HepG2 (cell line): Measurements from ENCODE around the gene PRH2. TPM values are rescaled to one million over a fixed set of nuclear protein-coding genes. Genes with fewer than 3 reads are reported as not detected.
A peak's percentile ranks its signal among the peaks of the same experiment; 100 is the strongest.

Source experiments
- KLF13 ChIP-seq: sonication (generic); formaldehyde crosslinking; IDR thresholded peaks from 2 replicates; pipeline ENCODE4 v1.4.0; 2020; ENCODE audit warnings: mild to moderate bottlenecking, missing genetic modification reagents
- MTF1 ChIP-seq: sonication (generic); formaldehyde crosslinking; IDR thresholded peaks from 2 replicates; pipeline ENCODE4 v1.5.0; 2020; ENCODE audit warnings: missing genetic modification reagents
- MYC ChIP-seq: sonication (generic); formaldehyde crosslinking; IDR thresholded peaks from 2 replicates; pipeline ENCODE4 v1.9.0; 2021; ENCODE audit warnings: missing genetic modification reagents, borderline replicate concordance
- NONO ChIP-seq, 2 experiments: fragments of 450-650 bp in 1 of 2; sonication (generic) in 1 of 2; formaldehyde crosslinking in 1 of 2; IDR thresholded peaks in 1 of 2; conservative IDR thresholded peaks in 1 of 2; 2 replicates each; pipeline versions ENCODE4 v1.6.1 to v1.8.0; 2017 to 2022; ENCODE audit warnings: mild to moderate bottlenecking in 1 of 2, missing genetic modification reagents in 1 of 2, moderate library complexity in 1 of 2
- PCBP2 ChIP-seq: fragments of 200-400 bp; formaldehyde crosslinking; optimal IDR thresholded peaks from 2 replicates; pipeline ENCODE3; 2018; ENCODE audit warnings: low read length, low read depth; ENCODE audit not compliant: poor library complexity, severe bottlenecking
- PHF21A ChIP-seq: sonication (generic); formaldehyde crosslinking; IDR thresholded peaks from 2 replicates; pipeline ENCODE4 v1.5.0; 2020; ENCODE audit warnings: mild to moderate bottlenecking, missing genetic modification reagents
- PHF8 ChIP-seq: sonication (generic); formaldehyde crosslinking; IDR thresholded peaks from 2 replicates; pipeline ENCODE4 v1.5.0; 2020; ENCODE audit warnings: missing genetic modification reagents
- SATB2 ChIP-seq: sonication (generic); formaldehyde crosslinking; IDR thresholded peaks from 2 replicates; pipeline ENCODE4 v1.5.0; 2020; ENCODE audit warnings: missing genetic modification reagents
- SP140L ChIP-seq: sonication (generic); formaldehyde crosslinking; IDR thresholded peaks from 2 replicates; pipeline ENCODE4 v1.4.0; 2020; ENCODE audit warnings: missing genetic modification reagents, borderline replicate concordance
- WIZ ChIP-seq: sonication (generic); formaldehyde crosslinking; IDR thresholded peaks from 2 replicates; pipeline ENCODE4 v1.5.1; 2020; ENCODE audit warnings: mild to moderate bottlenecking, missing genetic modification reagents
- ZNF24 ChIP-seq: fragments of 450-650 bp; IDR thresholded peaks from 2 replicates; pipeline ENCODE4 v1.6.1; 2017; ENCODE audit warnings: antibody characterized with exemption, mild to moderate bottlenecking
- ZSCAN22 ChIP-seq: sonication (generic); formaldehyde crosslinking; IDR thresholded peaks from 2 replicates; pipeline ENCODE4 v1.4.0; 2020; ENCODE audit warnings: mild to moderate bottlenecking, missing genetic modification reagents
- polyA plus RNA-seq, 8 experiments: library from polyadenylated mRNA; depleted of rRNA in 3 of 8; stranded (reverse) in 7 of 8; unstranded in 1 of 8; fragments of >200 nt; fragmentation: Illumina TruSeq in 4 of 8; extraction: Trizol in 4 of 8; gene quantifications; 2 replicates each; pipeline versions ENCODE4 v1.2.1 to v1.2.3, GENCODE V29; 2011 to 2016; ENCODE audit warnings: low read depth in 4 of 8, missing spikeins in 1 of 8, mixed read lengths in 1 of 8; ENCODE audit not compliant: insufficient read depth in 1 of 8
- total RNA-seq, 5 experiments: library from RNA; depleted of rRNA; stranded (reverse); fragments of >200 nt; fragmentation: Illumina TruSeq; extraction: Trizol; gene quantifications; 2 replicates each; pipeline ENCODE4 v1.2.3, GENCODE V29; 2016; ENCODE audit warnings: low read depth in 1 of 5
- TF ChIP-seq, protein P1 (sequence below): sonication (generic); formaldehyde crosslinking; IDR thresholded peaks from 2 replicates; pipeline ENCODE4 v1.4.0; 2020; ENCODE audit warnings: mild to moderate bottlenecking, missing genetic modification reagents
- TF ChIP-seq, protein P2 (sequence below): sonication (generic); formaldehyde crosslinking; IDR thresholded peaks from 2 replicates; pipeline ENCODE4 v1.4.0; 2020; ENCODE audit warnings: missing genetic modification reagents, mild to moderate bottlenecking, borderline replicate concordance
- TF ChIP-seq, protein P3 (sequence below): sonication (generic); formaldehyde crosslinking; IDR thresholded peaks from 2 replicates; pipeline ENCODE4 v1.4.0; 2020; ENCODE audit warnings: missing genetic modification reagents, borderline replicate concordance
- TF ChIP-seq, protein P4 (sequence below): sonication (generic); formaldehyde crosslinking; IDR thresholded peaks from 2 replicates; pipeline ENCODE4 v1.4.0; 2020; ENCODE audit warnings: low read depth, missing genetic modification reagents

PRH2 gene
- total and polyA plus RNA-seq, 2 of the 13 experiments (the other 11 are each of a cell fraction or from before 2014, with no cell fraction given), result 0.24 to 0.48 TPM

DNA sequence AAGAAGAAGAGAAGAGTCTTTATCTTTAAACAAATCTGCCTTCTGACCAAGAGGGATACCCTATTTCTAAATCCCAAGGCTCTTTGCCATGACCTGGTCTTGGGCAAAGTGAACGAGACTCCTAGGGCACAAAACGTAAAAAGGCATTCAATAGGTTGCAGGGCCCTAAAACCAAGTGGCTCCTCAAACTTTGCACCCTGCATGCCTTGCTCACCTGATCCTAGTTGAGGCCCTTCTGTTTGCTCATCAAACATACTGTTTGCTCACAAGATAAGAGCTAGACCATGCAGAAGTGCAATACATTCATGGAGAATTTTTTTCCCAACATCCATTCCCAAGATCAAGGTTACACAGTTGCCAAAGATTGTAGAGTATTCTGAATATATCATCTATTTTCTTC lies 37.1 kb upstream of the PRH2 start (continued):
- TF ChIP-seq, protein P1, sequence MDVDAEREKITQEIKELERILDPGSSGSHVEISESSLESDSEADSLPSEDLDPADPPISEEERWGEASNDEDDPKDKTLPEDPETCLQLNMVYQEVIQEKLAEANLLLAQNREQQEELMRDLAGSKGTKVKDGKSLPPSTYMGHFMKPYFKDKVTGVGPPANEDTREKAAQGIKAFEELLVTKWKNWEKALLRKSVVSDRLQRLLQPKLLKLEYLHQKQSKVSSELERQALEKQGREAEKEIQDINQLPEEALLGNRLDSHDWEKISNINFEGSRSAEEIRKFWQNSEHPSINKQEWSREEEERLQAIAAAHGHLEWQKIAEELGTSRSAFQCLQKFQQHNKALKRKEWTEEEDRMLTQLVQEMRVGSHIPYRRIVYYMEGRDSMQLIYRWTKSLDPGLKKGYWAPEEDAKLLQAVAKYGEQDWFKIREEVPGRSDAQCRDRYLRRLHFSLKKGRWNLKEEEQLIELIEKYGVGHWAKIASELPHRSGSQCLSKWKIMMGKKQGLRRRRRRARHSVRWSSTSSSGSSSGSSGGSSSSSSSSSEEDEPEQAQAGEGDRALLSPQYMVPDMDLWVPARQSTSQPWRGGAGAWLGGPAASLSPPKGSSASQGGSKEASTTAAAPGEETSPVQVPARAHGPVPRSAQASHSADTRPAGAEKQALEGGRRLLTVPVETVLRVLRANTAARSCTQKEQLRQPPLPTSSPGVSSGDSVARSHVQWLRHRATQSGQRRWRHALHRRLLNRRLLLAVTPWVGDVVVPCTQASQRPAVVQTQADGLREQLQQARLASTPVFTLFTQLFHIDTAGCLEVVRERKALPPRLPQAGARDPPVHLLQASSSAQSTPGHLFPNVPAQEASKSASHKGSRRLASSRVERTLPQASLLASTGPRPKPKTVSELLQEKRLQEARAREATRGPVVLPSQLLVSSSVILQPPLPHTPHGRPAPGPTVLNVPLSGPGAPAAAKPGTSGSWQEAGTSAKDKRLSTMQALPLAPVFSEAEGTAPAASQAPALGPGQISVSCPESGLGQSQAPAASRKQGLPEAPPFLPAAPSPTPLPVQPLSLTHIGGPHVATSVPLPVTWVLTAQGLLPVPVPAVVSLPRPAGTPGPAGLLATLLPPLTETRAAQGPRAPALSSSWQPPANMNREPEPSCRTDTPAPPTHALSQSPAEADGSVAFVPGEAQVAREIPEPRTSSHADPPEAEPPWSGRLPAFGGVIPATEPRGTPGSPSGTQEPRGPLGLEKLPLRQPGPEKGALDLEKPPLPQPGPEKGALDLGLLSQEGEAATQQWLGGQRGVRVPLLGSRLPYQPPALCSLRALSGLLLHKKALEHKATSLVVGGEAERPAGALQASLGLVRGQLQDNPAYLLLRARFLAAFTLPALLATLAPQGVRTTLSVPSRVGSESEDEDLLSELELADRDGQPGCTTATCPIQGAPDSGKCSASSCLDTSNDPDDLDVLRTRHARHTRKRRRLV (CRISPR knock-in tag), result no peak
- TF ChIP-seq SP140L (CRISPR knock-in tag) (peak; percentile 54; the same call in 1 of the 2 replicates), MTF1 (CRISPR knock-in tag) (no peak), PHF21A (peak; percentile 90), PCBP2 (no peak), SATB2 (CRISPR knock-in tag) (0 out of 2 replicates have a peak, but pooled peaks have one; percentile 3), ZNF24 (no peak), NONO (IDR thresholded peaks at IDR 0.05) (no peak), NONO (CRISPR knock-in tag; conservative IDR thresholded peaks at IDR 0.05) (peak; percentile 92), ZSCAN22 (CRISPR knock-in tag) (no peak), WIZ (peak; percentile 81; the same call in 1 of the 2 replicates), MYC (CRISPR knock-in tag) (no peak; the same call in 1 of the 2 replicates), PHF8 (CRISPR knock-in tag) (0 out of 2 replicates have a peak, but pooled peaks have one; percentile 41), KLF13 (CRISPR knock-in tag) (no peak)
- TF ChIP-seq, protein P2, sequence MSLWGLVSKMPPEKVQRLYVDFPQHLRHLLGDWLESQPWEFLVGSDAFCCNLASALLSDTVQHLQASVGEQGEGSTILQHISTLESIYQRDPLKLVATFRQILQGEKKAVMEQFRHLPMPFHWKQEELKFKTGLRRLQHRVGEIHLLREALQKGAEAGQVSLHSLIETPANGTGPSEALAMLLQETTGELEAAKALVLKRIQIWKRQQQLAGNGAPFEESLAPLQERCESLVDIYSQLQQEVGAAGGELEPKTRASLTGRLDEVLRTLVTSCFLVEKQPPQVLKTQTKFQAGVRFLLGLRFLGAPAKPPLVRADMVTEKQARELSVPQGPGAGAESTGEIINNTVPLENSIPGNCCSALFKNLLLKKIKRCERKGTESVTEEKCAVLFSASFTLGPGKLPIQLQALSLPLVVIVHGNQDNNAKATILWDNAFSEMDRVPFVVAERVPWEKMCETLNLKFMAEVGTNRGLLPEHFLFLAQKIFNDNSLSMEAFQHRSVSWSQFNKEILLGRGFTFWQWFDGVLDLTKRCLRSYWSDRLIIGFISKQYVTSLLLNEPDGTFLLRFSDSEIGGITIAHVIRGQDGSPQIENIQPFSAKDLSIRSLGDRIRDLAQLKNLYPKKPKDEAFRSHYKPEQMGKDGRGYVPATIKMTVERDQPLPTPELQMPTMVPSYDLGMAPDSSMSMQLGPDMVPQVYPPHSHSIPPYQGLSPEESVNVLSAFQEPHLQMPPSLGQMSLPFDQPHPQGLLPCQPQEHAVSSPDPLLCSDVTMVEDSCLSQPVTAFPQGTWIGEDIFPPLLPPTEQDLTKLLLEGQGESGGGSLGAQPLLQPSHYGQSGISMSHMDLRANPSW (CRISPR knock-in tag), result no peak
- TF ChIP-seq, protein P3, sequence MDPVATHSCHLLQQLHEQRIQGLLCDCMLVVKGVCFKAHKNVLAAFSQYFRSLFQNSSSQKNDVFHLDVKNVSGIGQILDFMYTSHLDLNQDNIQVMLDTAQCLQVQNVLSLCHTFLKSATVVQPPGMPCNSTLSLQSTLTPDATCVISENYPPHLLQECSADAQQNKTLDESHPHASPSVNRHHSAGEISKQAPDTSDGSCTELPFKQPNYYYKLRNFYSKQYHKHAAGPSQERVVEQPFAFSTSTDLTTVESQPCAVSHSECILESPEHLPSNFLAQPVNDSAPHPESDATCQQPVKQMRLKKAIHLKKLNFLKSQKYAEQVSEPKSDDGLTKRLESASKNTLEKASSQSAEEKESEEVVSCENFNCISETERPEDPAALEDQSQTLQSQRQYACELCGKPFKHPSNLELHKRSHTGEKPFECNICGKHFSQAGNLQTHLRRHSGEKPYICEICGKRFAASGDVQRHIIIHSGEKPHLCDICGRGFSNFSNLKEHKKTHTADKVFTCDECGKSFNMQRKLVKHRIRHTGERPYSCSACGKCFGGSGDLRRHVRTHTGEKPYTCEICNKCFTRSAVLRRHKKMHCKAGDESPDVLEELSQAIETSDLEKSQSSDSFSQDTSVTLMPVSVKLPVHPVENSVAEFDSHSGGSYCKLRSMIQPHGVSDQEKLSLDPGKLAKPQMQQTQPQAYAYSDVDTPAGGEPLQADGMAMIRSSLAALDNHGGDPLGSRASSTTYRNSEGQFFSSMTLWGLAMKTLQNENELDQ, result no peak
- TF ChIP-seq, protein P4, sequence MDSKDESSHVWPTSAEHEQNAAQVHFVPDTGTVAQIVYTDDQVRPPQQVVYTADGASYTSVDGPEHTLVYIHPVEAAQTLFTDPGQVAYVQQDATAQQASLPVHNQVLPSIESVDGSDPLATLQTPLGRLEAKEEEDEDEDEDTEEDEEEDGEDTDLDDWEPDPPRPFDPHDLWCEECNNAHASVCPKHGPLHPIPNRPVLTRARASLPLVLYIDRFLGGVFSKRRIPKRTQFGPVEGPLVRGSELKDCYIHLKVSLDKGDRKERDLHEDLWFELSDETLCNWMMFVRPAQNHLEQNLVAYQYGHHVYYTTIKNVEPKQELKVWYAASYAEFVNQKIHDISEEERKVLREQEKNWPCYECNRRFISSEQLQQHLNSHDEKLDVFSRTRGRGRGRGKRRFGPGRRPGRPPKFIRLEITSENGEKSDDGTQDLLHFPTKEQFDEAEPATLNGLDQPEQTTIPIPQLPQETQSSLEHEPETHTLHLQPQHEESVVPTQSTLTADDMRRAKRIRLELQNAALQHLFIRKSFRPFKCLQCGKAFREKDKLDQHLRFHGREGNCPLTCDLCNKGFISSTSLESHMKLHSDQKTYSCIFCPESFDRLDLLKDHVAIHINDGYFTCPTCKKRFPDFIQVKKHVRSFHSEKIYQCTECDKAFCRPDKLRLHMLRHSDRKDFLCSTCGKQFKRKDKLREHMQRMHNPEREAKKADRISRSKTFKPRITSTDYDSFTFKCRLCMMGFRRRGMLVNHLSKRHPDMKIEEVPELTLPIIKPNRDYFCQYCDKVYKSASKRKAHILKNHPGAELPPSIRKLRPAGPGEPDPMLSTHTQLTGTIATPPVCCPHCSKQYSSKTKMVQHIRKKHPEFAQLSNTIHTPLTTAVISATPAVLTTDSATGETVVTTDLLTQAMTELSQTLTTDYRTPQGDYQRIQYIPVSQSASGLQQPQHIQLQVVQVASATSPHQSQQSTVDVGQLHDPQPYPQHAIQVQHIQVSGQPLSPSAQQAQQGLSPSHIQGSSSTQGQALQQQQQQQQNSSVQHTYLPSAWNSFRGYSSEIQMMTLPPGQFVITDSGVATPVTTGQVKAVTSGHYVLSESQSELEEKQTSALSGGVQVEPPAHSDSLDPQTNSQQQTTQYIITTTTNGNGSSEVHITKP (CRISPR knock-in tag), result no peak
